GM18517 (cell line): Measurements from ENCODE around the gene PNMA1.
"Not testable (repeated sequence)": the region's sequence is repeated elsewhere in the genome, so short reads cannot be mapped to it uniquely, and the experiment has no call there.

ENCODE experiments used
- ATAC-seq: cut with Tn5 transposase; IDR thresholded peaks from one replicate; pipeline ENCODE4 v1.9.1; 2021; ENCODE audit warnings: mild to moderate bottlenecking, moderate library complexity; ENCODE audit not compliant: unreplicated experiment

The PNMA1 gene

DNA sequence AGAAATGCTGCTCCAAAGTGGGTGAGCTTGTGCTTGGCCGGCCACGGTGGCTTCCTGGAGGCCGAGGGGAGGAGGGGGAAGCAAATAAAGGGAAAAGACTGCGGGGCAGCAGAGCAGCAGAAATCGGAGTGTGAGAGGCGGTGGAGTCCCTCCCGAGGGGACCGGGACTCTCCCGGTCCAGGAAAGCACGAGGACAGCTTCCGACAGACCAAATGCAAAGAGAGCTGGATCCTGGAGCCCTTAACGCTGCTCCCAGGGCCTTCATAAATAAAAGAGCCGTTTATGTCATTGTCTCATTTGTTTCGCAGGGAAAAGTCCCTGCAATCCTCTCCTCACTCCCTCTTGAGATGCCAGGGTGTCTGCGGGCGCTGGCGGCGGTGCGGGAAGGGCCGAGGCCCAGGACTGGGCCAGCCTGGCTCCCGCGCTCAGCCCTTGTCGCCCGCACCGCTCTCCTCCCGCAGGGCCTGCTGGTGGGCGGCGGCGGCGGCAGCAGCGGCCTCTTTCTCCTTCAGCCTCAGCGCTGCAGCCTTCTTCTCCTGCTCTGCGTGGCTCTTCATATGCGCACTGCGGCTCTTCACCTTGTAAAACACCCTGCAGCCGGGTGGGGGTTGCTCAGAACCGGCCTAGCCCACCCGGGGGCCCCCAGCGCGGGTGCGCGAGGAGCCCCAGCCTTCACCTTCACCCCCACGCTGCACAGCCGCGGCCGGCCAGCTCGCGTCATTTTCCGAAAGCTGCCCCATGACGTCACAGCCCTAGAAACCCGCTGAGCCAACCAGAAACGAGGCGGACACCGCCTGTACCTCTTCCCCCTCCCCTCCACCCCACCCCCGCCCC, 4.5 kb upstream of the PNMA1 start:
- ATAC-seq = no peak

DNA sequence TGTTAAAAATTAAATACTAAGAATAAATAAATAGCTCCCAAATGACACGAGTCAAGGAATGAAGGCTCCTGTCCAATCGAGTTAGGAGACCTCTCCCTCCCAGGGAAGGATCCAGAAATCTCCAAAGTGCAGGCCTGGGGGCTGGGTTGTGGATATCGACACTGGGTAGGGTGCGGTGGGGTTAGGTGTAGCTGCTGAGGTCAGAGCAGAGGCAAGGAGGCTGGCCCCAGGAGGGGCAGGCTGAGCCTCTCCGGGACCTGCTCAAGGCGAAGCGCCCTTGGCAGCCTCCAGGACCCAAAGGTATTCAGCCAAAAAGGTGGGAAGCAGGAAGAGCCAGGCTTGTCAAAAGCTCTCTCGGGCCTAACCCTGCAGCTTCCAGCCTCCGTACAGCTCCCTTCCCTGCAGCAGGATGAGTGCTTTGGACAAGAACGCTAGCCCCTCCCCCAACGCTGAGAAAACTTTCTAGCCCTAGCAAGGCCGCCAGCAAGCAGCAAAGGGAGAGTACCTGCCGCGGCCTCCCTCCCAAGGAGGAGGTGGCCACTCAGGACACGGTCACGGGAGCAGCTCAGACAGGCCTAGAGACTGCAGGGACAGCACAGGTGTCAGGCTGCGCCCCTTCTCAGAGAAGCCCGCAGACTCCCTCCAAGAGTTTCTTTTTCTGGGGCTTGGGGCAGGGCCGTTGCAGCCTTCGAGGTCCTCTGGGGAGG, 3.7 kb upstream of the PNMA1 start:
- no peak for ATAC-seq

DNA sequence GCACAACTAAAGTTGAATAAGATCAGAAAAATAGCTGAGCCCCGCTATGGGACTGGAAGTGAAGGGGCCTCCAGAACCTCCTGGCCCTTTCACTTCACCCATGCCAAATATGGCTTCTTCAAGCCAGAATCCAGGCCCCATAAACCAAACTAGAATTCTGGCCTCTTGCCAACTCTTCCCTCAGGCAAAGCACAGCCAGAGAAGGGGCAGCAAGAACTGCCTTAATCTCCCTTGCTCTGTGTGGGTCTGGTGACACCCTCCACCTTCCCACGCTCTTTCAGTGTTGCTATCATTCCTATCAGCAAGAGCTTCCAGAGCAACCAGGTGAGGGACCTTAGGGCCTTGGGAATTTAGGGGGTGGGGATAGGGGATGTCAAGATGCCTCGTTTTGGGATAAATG, 3.1 kb upstream of the PNMA1 start:
- ATAC-seq = no peak

DNA sequence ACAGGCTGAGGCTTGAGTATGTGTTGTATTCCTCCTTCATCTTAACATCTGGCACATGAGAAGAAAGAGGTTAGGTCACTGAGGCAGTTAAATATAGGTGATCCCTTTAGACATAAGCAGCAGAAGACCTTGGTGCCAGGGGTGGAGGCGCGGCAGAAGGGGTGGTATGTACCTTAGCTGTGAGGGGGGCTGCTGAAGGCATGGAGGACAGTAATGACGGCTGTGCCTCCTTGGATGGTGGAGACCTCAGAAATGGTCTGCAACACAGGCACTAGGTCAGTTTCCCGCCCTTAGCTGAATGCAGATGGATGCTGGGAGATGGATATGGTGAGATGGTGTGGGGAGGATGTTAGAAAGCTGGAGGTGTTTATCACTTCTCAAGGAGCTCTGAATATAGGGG, 1.5 kb upstream of the PNMA1 start:
- ATAC-seq = no peak

DNA sequence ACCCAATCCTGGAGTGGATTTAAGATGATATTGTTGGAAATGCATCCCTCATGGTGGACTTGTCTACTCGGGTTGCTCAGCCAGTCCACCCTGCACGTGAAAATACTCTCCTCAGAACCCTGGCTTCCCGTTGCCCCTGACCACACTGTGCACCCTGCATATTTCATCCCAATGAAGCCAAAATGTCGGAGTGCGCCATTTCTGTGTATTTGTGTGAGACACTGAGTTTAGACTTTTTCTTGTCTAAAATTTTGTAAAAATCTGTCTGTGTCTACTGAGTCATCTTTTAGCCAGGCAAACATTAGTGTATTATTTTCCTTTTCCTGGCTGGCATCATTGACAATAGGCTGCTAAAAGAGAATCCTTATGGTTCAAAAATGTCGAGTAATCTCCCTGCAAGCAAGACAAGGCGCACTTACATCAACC, 485 bp upstream of the PNMA1 start:
- peak; percentile 6 for ATAC-seq

DNA sequence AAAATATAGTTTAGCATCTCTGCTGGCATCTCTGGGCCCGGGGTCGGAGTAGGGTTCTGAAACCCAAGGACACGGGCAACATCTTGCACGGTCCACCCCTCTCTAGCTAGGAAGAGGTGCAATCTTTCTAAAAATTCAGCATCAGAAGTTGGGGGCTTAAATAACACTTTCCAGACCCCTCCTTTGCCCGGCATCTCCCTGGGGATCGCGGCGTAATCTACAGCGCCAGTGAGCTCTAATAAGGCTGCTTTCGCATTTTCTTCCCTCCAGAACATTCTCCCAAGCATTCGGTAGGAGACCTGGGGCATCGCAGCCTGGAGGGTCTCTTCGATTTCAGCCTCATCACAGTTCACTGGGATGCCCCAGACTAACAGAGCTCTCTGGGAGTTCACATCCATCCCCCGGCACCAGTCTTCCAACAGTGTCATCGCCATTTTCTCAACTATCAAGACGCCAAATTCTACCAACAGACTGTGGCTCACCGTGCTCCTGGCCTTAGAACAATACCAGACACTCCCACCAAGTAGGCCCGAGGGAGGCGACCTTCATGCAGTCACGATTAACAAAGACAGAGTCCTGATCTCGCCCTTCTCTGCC, 880 bp downstream of the PNMA1 start:
- ATAC-seq = no peak

DNA sequence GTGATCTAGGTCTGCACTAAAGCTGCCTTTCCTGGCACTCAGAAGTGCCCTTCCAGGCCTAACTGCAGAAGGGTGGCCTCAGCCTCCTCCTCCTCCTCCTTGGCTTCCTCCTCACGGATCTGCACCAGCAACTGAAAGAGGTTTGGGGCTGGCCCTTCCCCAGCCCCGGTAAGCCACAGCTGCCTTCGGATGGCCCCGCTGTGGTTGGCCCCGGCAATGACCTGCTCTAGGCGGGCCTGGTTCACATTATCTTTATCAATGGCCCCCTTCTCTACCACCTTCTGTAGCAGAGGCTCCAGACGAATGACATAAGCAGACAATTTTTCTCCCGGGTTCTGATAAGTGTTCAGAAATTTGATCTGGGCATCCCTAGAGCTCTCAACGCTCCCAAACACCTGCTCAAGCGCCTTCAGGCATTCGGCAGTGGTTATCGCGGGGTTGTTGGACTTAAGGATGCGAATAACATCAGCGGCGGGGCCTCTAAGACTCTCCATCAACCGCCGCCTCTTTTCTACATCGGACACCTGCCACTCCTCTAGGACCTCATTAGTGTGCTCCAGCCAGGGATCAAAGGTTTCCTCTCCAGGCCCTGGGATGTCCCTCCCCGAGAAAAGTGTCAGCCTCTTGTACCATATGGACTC, 1.5 kb downstream of the PNMA1 start:
- no peak for ATAC-seq

DNA sequence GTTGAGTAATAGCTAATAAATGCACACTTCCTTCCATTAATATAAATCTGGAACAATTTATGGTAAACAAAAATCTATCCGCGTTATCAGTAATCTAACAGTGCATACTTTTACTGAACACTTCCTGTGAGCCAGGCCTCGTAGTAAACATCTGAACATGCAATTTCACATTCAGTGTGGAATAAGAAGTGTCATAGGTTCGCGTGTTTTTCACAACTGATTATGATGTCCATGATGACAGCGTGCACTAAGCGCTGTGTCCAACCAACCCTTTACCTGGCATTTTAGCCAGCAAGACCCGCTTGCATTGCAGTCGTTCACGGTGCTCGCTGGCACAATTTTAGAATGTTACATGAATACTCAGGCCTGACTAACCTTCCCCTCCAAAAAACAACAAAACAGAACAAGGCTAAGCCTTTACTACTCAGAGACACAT, 2.1 kb downstream of the PNMA1 start:
- ATAC-seq = no peak

DNA sequence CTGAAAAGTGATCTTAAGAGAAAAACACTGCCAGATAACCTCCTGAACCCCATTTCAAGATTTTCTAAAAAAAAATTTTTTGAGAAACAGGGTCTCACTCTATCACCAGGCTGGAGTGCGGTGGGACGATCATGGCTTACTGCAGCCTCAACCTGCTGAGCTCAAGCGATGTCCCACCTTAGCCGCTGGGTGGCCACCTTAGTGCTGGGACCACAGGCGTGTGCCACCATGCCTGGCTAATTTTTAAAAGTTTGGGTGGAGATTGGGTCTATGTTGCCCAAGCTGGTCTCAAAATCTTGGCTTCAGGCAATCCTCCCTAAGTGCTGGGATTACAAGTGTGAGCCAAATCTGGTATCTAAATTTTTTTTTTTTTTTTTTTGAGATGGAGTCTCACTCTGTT, 3.4 kb downstream of the PNMA1 start:
- no peak for ATAC-seq

DNA sequence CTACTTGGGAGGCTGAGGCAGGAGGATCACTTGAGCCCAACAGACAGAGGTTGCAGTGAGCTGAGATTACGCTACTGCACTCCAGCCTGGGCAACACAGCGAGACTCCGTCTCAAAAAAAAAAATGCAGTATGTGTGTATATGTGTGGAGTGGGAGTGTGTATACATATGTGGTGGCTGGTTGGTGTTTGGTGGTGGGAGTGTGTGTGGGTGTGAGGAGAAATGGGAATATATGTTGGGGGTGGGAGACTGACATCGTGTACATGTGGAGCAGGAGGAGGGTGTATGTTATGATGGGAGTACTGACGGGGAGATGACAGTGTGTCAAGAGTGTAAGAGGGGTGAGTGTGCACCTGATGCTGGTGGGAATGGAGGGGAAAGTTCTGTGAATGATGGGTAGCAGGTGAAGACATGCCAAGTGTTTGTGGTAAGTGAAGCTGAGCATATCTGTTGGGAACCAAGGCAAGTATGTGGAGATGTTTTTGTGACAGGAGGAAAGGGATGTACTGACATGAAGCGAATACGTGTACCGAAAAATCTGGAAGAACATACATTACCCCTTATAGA, 4.2 kb downstream of the PNMA1 start:
- no peak for ATAC-seq

DNA sequence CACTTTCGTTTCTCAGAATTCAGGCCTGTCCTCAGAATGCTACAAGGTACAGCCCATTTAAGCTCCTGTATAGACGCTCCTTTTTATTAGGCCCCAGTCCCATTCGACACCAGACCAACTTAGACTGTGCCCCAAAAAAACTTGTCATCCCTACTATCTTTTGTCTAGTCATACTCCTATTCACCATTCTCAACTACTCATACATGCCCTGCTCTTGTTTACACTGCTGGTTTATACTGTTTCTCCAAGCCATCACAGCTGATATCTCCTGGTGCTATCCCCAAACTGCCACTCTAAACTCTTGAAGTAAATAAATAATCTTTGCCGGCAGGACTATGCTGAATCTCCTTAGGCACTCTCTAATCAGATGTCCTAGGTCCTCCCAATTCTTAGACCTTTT, 6.1 kb downstream of the PNMA1 start:
- ATAC-seq = not testable (repeated sequence)

DNA sequence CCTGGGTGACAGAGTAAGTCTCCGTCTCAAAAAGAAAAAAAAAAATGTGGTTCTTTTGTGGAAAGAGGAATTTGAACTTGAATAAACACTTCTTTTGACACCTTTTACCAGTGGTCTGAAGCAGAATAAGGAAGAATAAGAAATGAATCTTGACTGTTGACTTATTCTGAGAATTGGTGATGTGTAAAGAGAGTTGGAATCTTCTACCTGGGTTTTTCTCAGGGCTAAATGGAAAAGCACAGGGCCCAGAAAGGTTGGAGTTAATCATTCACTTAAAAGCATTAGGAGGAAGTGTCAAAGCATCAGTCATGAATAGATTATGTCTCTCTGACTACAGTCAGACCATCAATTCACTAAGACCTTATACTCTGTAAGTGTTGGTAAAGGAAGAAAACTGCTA, 13.9 kb downstream of the PNMA1 start:
- ATAC-seq = no peak

DNA sequence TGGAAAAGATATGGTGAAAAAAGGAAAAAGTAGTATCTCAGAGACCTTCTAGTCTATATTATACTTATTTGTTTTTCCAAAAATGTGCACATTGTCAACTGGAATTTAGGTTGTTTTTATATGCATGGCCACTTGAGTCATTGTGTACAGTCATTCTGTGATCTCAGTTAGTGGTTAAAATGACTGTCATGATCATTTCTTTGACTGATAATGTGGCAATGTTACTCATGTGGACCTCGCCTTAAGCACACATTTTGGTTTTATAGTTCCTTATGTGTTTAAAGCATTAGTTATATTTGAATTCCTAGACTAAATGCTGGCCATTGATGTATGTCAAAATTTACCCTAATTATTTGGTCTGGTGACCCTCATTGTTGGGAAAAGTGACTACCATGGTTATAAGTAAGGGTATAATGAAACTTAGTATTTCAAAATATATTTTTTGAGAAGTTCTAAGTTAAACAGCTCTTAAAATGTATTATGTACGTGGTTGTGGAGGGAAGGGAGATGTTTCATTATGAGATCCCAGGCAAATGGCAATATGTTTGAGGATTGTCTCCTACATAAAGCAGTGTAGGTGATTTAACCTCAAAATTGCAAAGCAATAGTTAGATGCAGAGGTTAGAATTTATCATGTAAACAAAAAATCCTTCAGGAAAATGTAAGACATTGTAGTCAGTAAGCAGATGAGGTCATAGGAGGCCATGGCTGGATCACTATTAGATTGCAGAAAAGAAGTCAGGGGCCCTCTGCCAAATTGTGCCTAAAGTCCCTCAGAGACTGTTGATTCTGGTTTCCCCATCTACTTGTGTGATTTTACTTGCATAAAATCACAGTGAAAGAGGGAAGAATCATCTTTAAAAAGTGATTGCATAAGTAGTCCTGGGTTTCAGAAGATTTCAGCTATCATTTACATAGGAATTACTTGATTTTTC, 17.5 kb downstream of the PNMA1 start:
- ATAC-seq = peak; percentile 70

DNA sequence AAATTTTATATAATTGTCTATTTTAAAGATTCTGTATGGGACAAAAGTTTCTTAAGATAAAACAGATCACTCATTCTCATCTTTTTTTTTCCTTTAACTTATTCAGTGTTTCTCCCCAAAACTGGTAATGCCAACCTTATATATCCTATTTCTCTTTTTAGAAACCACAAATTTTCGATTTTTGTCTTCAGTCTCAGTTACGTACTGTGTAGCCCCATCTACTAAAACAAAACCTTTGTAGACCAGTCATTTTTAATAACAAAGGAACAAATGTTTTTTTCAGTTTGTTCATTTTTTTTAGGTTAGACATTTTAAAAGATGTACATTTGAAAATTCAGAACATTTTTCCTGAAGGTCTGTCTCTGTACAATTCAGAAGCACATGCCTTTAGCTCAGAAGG, 18.2 kb downstream of the PNMA1 start:
- peak; percentile 48 for ATAC-seq

DNA sequence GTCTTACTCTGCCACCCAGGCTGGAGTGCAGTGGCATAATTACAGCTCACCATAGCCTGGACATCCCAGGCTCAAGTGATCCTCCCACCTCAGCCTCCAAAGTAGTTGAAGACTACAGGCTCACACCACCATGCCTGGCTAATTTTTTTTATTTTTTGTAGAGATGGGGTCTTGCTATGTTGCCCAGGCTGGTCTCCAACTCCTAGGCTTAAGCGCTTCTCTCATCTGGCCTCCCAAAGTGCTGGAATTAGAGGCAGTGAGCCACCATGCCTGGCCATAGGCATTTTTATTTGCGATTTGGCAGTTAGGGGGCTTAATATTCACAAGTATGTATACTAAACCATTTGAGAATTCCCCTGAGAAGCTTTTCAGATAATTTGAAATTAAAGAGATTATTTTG, 19.1 kb downstream of the PNMA1 start:
- ATAC-seq = no peak

DNA sequence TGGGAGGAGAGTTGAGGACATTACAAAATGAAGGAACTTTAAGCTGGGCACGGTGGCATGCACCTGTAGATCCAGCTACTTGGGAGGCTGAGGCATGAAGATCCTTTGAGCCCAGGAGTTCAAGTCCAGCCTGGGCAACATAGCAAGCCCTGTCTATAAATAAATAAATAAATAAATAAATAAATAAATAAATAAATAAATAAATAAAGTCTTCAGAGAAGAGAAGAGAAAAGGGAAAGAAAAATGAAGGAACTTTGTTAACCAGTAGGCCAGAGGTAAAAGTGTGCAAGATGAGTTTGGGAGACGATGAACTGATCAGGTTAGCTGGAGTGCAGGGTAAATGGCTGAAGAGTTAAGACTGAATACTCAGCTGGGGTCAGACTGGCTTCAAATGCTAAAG, 20.1 kb downstream of the PNMA1 start:
- no peak for ATAC-seq

DNA sequence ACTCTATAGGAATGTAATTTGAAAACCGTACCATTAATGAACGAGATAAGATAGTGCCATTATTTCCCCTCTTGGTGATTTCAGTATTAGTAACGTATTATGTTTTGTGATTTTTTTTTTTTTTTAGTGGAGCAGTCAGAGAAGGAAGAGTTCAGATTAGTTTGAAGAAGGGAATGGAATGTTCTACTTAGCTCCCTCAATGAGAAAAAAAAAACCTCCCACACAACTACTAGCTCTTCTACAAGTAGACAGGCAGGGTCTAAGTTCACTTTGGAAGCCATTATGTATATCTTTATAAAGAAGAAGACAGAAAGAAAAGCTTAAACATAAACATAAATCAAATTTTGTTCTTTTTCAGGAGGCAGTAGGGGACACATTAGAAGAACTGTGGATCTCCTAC, 27.3 kb downstream of the PNMA1 start:
- ATAC-seq = no peak

DNA sequence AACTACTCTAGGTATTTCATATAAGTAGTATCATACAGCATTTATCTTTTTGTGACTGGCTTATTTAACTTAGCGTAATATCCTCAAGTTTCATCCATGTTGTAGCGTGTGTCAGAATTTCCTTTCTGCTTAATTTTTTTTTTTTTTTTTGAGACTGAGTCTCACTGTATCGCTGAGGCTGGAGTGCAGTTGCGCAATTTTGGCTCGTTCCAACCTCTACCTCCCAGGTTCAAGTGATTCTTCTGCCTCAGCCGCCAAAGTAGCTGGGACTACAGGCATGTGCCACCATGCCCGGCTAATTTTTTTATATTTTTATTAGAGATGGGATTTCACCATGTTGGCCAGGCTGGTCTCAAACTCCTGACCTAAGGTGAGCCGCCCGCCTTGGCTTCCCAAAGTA, 28.9 kb downstream of the PNMA1 start:
- no peak for ATAC-seq

DNA sequence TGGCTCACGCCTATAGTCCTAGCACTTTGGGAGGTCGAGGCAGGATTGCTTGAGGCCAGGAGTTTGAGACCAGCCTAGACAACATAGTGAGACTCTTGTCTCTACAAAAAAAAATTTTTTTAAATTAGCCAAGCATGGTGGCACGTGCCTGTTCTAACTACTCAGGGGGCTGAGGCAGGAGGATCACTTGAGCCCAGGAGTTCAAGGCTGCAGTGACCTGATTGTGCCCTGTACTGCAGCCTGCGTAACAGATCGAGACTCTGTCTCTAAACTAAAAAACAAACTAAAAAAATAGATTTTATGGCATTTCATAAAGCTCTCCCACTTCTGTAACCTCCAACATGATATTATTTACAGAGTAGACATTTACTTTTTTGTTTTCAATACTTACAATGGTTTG, 29.6 kb downstream of the PNMA1 start:
- no peak for ATAC-seq

DNA sequence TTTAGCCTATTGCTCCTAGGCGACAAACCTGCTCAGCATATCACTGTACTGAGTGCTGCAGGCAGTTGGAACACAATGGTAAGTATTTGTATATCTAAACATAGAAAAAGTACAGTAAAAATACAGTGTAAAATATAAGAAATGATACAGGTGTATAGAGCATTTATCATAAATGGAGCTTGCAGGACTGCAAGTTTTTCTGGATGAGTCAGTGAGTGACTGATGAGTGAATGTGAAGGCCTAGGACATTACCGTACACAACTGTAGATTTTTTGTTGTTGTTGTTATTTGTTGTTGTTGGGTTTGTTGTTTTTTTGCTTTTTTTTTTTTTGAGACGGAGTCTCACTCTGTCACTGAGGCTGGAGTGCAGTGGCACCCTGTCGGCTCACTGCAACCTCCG, 33.4 kb downstream of the PNMA1 start:
- ATAC-seq = no peak
